Measurements from ENCODE around the gene CORO2B.
"Not testable (repeated sequence)": the region's sequence is repeated elsewhere in the genome, so short reads cannot be mapped to it uniquely, and the experiment has no call there.

DNA sequence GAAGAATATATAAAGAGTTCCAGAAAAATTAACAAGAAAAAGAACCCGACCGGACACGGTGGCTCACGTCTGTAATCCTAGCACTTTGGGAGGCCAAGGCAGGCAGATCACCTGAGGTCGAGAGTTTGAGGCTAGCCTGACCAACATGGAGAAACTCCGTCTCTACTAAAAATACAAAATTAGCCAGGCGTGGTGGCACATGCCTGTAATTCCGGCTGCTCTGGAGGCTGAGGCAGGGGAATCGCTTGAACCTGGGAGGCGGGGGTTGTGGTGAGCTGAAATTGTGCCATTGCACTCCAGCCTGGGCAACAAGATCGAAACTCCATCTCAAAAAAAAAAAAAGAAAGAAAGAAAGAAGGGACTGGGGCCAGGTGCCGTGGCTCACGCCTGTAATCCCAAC is 68.6 kb downstream of the CORO2B start:
- not testable (repeated sequence) for TF ChIP-seq CTCF, POLR2A (IDR thresholded peaks at IDR 0.05)
